Measurements from ENCODE around the gene TNNT3.

DNA sequence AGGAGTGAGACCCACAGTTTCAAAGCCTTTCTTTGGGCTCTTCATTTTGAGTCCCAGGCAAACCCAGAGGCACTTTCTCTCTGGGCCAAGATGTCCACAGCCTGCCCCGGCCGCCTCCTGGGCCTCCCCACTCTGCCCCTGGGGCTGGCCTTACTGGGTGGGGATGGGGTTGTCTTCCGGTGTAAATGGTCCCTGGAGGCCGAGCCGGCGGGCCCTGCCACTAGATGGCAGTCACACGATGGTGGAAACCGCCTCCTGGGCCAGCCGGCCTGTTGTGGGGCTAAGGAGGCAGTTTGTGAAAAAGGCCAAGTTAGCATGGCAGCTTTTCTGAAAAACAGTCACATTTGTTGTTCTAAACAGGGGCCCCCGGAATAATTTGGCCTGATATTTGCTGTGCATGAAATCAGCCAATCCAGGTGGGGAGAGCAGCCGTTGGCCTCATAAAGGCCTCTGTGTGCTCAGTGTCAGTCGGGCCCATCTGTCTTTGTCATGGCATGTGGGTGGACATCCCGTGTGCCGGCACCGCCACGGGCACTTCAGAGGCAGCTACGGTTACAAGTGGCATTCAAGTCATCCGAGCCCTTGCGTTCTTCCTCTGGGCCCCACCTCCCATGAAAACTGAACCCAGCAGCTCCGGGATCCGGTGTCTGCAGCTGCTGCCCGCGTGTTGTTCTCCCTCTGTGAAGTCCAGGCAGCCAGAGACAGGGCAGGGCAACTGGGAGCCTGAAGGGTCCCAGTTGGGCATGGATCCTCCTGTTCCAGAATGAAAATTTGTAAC, 34.2 kb downstream of the TNNT3 start:
- TF ChIP-seq CTCF (IDR thresholded peaks at IDR 0.05) (peak in 3 of 7 experiments; percentile 8 to 22 (median 12)), POLR2A (IDR thresholded peaks at IDR 0.05) (no peak)

Data from body of pancreas (tissue), 4 donors.